Stimulated activated CD8-positive, alpha-beta memory T cell treated with anti-CD3 and anti-CD28 coated beads, Interleukin-7, amount 100 ng/mL, for 1 hour (primary cell): Measurements from ENCODE around the gene GRID1.
A peak's percentile ranks its signal among the peaks of the same experiment; 100 is the strongest.
"Not testable (repeated sequence)": the region's sequence is repeated elsewhere in the genome, so short reads cannot be mapped to it uniquely, and the experiment has no call there.

Experiments used
- DNase-seq, 2 donors: peaks; one replicate each; pipeline ENCODE4 v3.0.0-alpha.2; 2020; ENCODE audit warnings: low read depth in 2 of 2

The GRID1 gene

GRCh38 chr10:86391986-86392722 lies 25.6 kb upstream of the GRID1 start:
- DNase-seq = no peak

- DNase-seq = no peak
Observed at GRCh38 chr10:86391236-86391840, 24.7 kb upstream of the GRID1 start.

- no peak for DNase-seq
Observed at GRCh38 chr10:86390337-86391120, 23.9 kb upstream of the GRID1 start.

- no peak for DNase-seq
Observed at GRCh38 chr10:86389441-86390193, 23.0 kb upstream of the GRID1 start.

GRCh38 chr10:86389109-86389440 lies 22.5 kb upstream of the GRID1 start:
- not testable (repeated sequence) for DNase-seq

- DNase-seq = no peak
Observed at GRCh38 chr10:86388119-86388704, 21.6 kb upstream of the GRID1 start.

- no peak for DNase-seq
Observed at GRCh38 chr10:86387178-86387794, 20.7 kb upstream of the GRID1 start.

GRCh38 chr10:86385806-86386205 lies 19.2 kb upstream of the GRID1 start:
- DNase-seq = no peak

GRCh38 chr10:86377797-86378146 lies 11.2 kb upstream of the GRID1 start:
- DNase-seq = no peak

- peak; percentile 65 to 75 for DNase-seq
Observed at GRCh38 chr10:86376852-86377796, 10.5 kb upstream of the GRID1 start.

- no peak for DNase-seq
Observed at GRCh38 chr10:86376403-86376802, 9.8 kb upstream of the GRID1 start.

- DNase-seq = no peak
Observed at GRCh38 chr10:86375204-86375603, 8.6 kb upstream of the GRID1 start.

- no peak for DNase-seq
Observed at GRCh38 chr10:86374664-86375063, 8.1 kb upstream of the GRID1 start.

- no peak for DNase-seq
Observed at GRCh38 chr10:86373828-86374227, 7.2 kb upstream of the GRID1 start.

GRCh38 chr10:86373251-86373650 lies 6.7 kb upstream of the GRID1 start:
- no peak for DNase-seq

GRCh38 chr10:86372784-86373239 lies 6.2 kb upstream of the GRID1 start:
- no peak for DNase-seq

GRCh38 chr10:86372119-86372783 lies 5.7 kb upstream of the GRID1 start:
- no peak for DNase-seq

- DNase-seq = no peak
Observed at GRCh38 chr10:86371691-86372090, 5.1 kb upstream of the GRID1 start.

- DNase-seq = no peak
Observed at GRCh38 chr10:86371116-86371515, 4.5 kb upstream of the GRID1 start.
